ENCODE data around the gene MS4A4A.

Gene MS4A4A

DNA sequence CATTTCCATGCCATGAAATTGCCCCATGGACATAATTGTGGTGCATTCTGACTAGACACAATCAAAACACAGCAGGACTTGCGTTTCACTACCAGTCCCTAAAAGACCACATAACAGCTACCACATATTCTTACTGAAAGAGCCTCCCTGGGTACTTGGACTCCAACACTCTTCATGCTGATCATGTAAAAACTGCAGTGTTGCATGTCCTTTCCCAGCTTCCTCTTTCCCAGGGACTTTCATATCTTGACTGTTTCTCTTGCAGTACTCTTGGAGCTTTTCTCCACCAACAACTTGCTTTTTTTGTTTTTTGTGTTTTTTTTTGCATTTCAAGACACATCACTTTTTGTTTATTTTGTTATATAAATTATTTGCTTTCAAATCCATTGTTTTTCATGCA, 69.5 kb downstream of the MS4A4A start:
- DNase-seq (ENCODE audit: low spot score) = no peak

DNA sequence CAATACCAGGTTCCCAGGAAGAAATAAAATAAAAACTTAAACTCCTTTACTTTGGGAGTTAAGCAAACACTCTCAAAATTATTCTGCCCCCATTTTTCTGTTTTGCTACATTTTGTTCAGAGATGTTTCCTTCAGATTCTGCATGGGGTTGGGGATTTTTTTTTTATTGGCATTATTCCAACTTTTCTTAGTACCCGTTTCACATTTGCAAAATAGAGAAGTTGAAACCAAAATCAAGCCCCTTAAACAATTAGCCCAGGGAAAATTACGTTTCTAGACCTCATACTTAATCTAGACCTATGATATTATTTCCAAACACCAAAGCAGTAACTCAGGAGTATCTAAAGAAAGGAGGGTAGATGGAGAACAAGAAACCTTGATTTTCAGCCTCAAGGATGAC, 77.3 kb downstream of the MS4A4A start:
- no peak for DNase-seq (ENCODE audit: low spot score)

Measured in iPS-NIHi11 (cell line).